Liver (tissue), 3 donors: Measurements from ENCODE around the gene CDH4.

Experiments
- ATF3 ChIP-seq: IDR thresholded peaks from 2 replicates; pipeline ENCODE4 v1.6.1; 2016; ENCODE audit warnings: antibody characterized with exemption
- CTCF ChIP-seq: fragments of 150-350 bp; IDR thresholded peaks from 2 replicates; pipeline ENCODE4 v1.5.1; 2017; ENCODE audit warnings: improper control_type of control experiment, low read depth, low read length; ENCODE audit not compliant: missing input control
- HNF4A ChIP-seq, 2 donors: conservative IDR thresholded peaks; 2 replicates each; pipeline ENCODE4 v1.6.1; 2016; ENCODE audit warnings: antibody characterized with exemption in 2 of 2, mild to moderate bottlenecking in 2 of 2
- MAX ChIP-seq: IDR thresholded peaks from 2 replicates; pipeline ENCODE4 v1.6.1; 2016; ENCODE audit warnings: antibody characterized with exemption
- TAF1 ChIP-seq: conservative IDR thresholded peaks from 2 replicates; pipeline ENCODE4 v1.6.1; 2016; ENCODE audit warnings: antibody characterized with exemption, mild to moderate bottlenecking
- YY1 ChIP-seq: IDR thresholded peaks from 2 replicates; pipeline ENCODE4 v1.6.1; 2016; ENCODE audit warnings: antibody characterized with exemption, mild to moderate bottlenecking
- donor health status: healthy.
- donor health status: healthy.

- TF ChIP-seq CTCF (no peak), TAF1 (no peak), MAX (no peak), HNF4A (conservative IDR thresholded peaks at IDR 0.05) (no peak), YY1 (no peak), ATF3 (no peak)
These were observed 698.6 kb downstream of the CDH4 start for GRCh38 chr20:61950641-61951071.
